Measurements from ENCODE around the gene TMPRSS11A.

GRCh38 chr4:67926485-67926884 is 36.8 kb downstream of the TMPRSS11A start:
- no peak for TF ChIP-seq EZH2 (IDR thresholded peaks at IDR 0.05; ENCODE audit: insufficient read depth, low read length)
- TF ChIP-seq, protein P1, sequence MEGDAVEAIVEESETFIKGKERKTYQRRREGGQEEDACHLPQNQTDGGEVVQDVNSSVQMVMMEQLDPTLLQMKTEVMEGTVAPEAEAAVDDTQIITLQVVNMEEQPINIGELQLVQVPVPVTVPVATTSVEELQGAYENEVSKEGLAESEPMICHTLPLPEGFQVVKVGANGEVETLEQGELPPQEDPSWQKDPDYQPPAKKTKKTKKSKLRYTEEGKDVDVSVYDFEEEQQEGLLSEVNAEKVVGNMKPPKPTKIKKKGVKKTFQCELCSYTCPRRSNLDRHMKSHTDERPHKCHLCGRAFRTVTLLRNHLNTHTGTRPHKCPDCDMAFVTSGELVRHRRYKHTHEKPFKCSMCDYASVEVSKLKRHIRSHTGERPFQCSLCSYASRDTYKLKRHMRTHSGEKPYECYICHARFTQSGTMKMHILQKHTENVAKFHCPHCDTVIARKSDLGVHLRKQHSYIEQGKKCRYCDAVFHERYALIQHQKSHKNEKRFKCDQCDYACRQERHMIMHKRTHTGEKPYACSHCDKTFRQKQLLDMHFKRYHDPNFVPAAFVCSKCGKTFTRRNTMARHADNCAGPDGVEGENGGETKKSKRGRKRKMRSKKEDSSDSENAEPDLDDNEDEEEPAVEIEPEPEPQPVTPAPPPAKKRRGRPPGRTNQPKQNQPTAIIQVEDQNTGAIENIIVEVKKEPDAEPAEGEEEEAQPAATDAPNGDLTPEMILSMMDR (IDR thresholded peaks at IDR 0.05; ENCODE audit: insufficient read depth, low read depth, low read length): no peak

Measured in astrocyte (in vitro differentiated cells and primary cell).